Measurements from ENCODE around the gene MYO9B.

GRCh38 chr19:17078920-17079709, 3.5 kb downstream of the MYO9B start:
- TF ChIP-seq EZH2 (IDR thresholded peaks at IDR 0.05; ENCODE audit: low read length, missing control alignments): no peak
- TF ChIP-seq, protein P1, sequence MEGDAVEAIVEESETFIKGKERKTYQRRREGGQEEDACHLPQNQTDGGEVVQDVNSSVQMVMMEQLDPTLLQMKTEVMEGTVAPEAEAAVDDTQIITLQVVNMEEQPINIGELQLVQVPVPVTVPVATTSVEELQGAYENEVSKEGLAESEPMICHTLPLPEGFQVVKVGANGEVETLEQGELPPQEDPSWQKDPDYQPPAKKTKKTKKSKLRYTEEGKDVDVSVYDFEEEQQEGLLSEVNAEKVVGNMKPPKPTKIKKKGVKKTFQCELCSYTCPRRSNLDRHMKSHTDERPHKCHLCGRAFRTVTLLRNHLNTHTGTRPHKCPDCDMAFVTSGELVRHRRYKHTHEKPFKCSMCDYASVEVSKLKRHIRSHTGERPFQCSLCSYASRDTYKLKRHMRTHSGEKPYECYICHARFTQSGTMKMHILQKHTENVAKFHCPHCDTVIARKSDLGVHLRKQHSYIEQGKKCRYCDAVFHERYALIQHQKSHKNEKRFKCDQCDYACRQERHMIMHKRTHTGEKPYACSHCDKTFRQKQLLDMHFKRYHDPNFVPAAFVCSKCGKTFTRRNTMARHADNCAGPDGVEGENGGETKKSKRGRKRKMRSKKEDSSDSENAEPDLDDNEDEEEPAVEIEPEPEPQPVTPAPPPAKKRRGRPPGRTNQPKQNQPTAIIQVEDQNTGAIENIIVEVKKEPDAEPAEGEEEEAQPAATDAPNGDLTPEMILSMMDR (conservative IDR thresholded peaks at IDR 0.05 in 1 of 2, IDR thresholded peaks at IDR 0.05 in 1 of 2; ENCODE audit: low read depth in 1 of 2, low read length in 2 of 2): no peak
